GM12892 (cell line): ENCODE results near the gene CDH4.

ENCODE experiments used
- POLR2A ChIP-seq: IDR thresholded peaks from 2 replicates; pipeline ENCODE4 v1.6.1; 2011; ENCODE audit warnings: low read depth, low read length, control low read depth
- POLR2AphosphoS5 ChIP-seq: IDR thresholded peaks from 2 replicates; pipeline ENCODE4 v1.6.1; 2011; ENCODE audit warnings: low read depth, low read length, control low read depth
- TAF1 ChIP-seq: IDR thresholded peaks from 2 replicates; pipeline ENCODE4 v1.6.1; 2011; ENCODE audit warnings: low read depth, mild to moderate bottlenecking, control low read depth, low read length, borderline replicate concordance

DNA sequence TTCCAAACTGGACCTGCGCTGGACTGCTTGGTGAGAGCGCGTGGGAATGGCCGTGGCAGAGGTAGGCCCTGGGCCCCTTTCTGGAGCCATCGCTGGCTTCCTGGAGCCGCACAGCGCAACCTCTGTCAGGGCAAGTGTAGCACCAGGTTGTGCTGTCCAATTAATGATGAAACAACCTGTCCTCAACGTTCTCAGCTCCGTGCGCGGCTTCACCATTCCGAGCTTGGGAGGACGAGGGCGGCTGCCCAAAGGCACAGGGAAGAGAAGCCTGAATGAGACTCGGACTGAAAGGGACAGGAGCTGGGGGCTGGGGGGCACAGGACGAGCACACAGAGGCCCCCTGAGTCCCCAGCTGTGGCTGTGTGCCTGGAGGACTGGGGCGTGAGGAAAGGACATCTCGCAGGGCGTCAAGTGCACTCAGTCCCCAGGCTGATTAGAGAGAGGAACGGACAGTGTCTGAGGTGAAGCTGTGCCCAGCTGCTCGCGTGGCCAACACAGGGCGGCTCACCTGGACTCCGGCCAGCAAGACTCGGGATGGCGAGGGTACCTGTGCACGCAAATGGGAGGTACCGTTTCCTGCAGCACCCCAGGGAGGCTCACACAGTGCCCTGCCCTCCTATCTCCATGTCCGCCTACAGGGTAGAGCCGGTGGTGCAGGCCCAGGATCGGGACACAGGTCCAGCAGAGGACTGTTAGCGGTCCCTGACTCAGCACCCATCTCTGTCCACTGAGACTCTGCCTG, 410.3 kb downstream of the CDH4 start:
- TF ChIP-seq TAF1 (no peak), POLR2A (no peak), POLR2AphosphoS5 (no peak)
